ENCODE results near the gene PDE6B.
A peak's percentile ranks its signal among the peaks of the same experiment; 100 is the strongest.
"Not testable (repeated sequence)": the region's sequence is repeated elsewhere in the genome, so short reads cannot be mapped to it uniquely, and the experiment has no call there.

Gene PDE6B

GRCh38 chr4:635851-636627, 10.7 kb downstream of the PDE6B start:
- DNase-seq (ENCODE audit: low spot score), result peak; percentile 14

GRCh38 chr4:636628-637159, 11.3 kb downstream of the PDE6B start:
- peak; percentile 17 for DNase-seq (ENCODE audit: low spot score)

GRCh38 chr4:637536-638280, 12.3 kb downstream of the PDE6B start:
- DNase-seq (ENCODE audit: low spot score), result peak; percentile 14

GRCh38 chr4:642366-642765, 17.0 kb downstream of the PDE6B start:
- not testable (repeated sequence) for DNase-seq (ENCODE audit: low spot score)

- DNase-seq (ENCODE audit: low spot score), result no peak
These were observed 21.1 kb downstream of the PDE6B start for GRCh38 chr4:646460-646859.

GRCh38 chr4:647481-647880, 22.1 kb downstream of the PDE6B start:
- DNase-seq (ENCODE audit: low spot score), result no peak

GRCh38 chr4:648579-649292, 23.4 kb downstream of the PDE6B start:
- peak; percentile 61 for DNase-seq (ENCODE audit: low spot score)

- no peak for DNase-seq (ENCODE audit: low spot score)
These were observed 23.9 kb downstream of the PDE6B start for GRCh38 chr4:649293-649625.

GRCh38 chr4:649751-650310, 24.5 kb downstream of the PDE6B start:
- no peak for DNase-seq (ENCODE audit: low spot score)

- DNase-seq (ENCODE audit: low spot score), result no peak
These were observed 25.1 kb downstream of the PDE6B start for GRCh38 chr4:650461-650860.

- DNase-seq (ENCODE audit: low spot score), result peak; percentile 71
These were observed 25.8 kb downstream of the PDE6B start for GRCh38 chr4:650951-651883.

GRCh38 chr4:651884-652642, 26.7 kb downstream of the PDE6B start:
- DNase-seq (ENCODE audit: low spot score), result no peak

- DNase-seq (ENCODE audit: low spot score), result no peak
These were observed 27.9 kb downstream of the PDE6B start for GRCh38 chr4:653080-653821.

GRCh38 chr4:653831-654502, 28.6 kb downstream of the PDE6B start:
- no peak for DNase-seq (ENCODE audit: low spot score)

- no peak for DNase-seq (ENCODE audit: low spot score)
These were observed 29.1 kb downstream of the PDE6B start for GRCh38 chr4:654503-654845.

- DNase-seq (ENCODE audit: low spot score), result no peak
These were observed 29.6 kb downstream of the PDE6B start for GRCh38 chr4:654871-655463.

- no peak for DNase-seq (ENCODE audit: low spot score)
These were observed 30.2 kb downstream of the PDE6B start for GRCh38 chr4:655464-656151.
